ENCODE data around the gene NOM1. TPM values are rescaled to one million over a fixed set of nuclear protein-coding genes. Genes with fewer than 3 reads are reported as not detected.

NOM1 gene
- total RNA-seq, 1 experiment from 2014 or later = 18.4 TPM

DNA sequence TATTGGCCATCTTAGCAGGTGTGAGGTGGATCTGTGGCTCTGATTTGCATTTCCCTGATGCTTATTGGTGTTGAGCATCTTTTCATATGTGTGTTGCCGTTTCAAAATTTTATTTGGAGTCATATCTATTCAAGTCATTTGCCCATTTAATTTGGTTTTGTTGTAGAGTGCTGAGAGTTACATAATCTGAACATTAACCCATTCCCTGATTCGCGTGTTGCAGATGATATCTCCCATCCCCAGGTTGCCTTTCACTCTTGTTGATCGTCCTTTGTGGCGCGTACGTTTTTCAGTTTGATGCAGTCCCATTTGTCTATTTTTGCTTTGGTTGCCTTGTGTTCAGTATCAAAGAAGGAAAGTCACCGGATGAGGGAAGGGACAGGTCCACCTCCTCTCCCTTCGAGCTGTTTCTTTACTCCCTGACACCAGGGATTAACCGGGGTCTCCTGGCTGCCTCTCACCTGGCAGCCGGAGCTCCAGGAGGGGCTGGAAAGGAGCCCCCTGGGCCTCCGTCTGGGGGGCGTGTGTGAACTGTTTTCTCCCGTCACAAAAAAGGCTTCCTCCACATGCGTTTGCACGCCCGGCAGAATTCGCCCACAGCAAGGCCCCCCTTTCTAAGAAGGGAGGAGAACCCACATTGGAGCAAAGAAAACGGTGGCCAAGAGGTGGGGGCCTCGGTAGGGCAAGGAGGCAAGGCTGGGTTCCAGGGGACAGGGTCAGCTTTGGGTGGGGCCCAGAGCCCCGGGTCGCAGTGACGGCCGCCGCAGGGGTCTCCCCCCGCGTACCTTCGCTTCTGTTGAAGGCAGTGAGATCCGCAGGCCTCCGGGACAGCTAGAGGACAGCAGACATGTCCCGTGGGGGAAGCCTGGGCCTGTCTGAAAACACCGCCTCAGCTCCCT lies 52.7 kb downstream of the NOM1 start:
- no peaks in the 10 kb centered on the region for H3K27me3 ChIP-seq (ENCODE audit: low read length)
- H3K4me2 ChIP-seq (ENCODE audit: low read depth, low read length, poor library complexity, severe bottlenecking) = no peak overlapping the region
- H3K4me3 ChIP-seq (ENCODE audit: low read length) = no peak overlapping the region
- H3K9ac ChIP-seq (ENCODE audit: low read length) = no peak overlapping the region
- H4K20me1 ChIP-seq (ENCODE audit: insufficient read depth, low read depth, low read length) = 0 out of 2 replicates have a peak, but pooled peaks cover 4% of the 10 kb centered on the region
- H3K79me2 ChIP-seq (ENCODE audit: low read length) = no peaks in the 10 kb centered on the region
- no peaks in the 10 kb centered on the region for H3K9me2 ChIP-seq (replicated peaks; ENCODE audit: insufficient read depth, low read length)
- H3K9me3 ChIP-seq (ENCODE audit: low read length) = no peaks in the 10 kb centered on the region
- no peaks in the 10 kb centered on the region for H3K36me3 ChIP-seq (ENCODE audit: insufficient read depth, low read length)
- H3K27ac ChIP-seq (ENCODE audit: low read length) = no peak overlapping the region
- H3K4me1 ChIP-seq (ENCODE audit: low read length) = peaks cover 13% of the 10 kb centered on the region
- H2AFZ ChIP-seq (ENCODE audit: low read length) = no peak overlapping the region
- no peak for DNase-seq

GRCh38 chr7:157002819-157003421 lies 53.4 kb downstream of the NOM1 start:
- Histone ChIP-seq H3K27me3 (ENCODE audit: low read length) (no peaks in the 10 kb centered on the region), H3K4me3 (ENCODE audit: low read length) (no peak overlapping the region)

DNA sequence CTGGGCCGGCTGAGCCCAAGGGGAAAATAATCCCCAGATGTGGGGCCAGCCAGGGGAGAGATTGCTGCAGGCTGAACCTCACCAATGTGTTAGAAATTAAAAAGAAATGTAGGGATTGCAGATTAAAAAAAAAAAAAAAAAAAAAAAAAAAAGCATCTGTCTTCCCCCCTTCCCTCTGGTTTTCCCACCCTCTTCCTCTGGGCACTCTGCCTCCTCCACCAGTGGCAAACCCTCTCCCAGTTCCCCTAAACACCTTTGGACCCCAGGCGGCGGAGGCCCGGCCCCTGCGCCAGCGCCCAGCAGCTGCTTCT lies 53.9 kb downstream of the NOM1 start:
- Histone ChIP-seq H2AFZ (ENCODE audit: low read length) (no peak overlapping the region), H3K9ac (ENCODE audit: low read length) (no peak overlapping the region), H3K27me3 (ENCODE audit: low read length) (no peaks in the 10 kb centered on the region), H3K4me3 (ENCODE audit: low read length) (no peak overlapping the region), H3K4me1 (ENCODE audit: low read length) (peaks cover 1% of the 10 kb centered on the region; the same call in 1 of the 2 replicates), H3K27ac (ENCODE audit: low read length) (no peak overlapping the region), H3K36me3 (ENCODE audit: insufficient read depth, low read length) (no peaks in the 10 kb centered on the region), H3K9me3 (ENCODE audit: low read length) (no peaks in the 10 kb centered on the region), H3K79me2 (ENCODE audit: low read length) (no peaks in the 10 kb centered on the region), H4K20me1 (ENCODE audit: insufficient read depth, low read depth, low read length) (peaks cover 4% of the 10 kb centered on the region; the same call in 1 of the 2 replicates), H3K9me2 (replicated peaks; ENCODE audit: insufficient read depth, low read length) (no peaks in the 10 kb centered on the region), H3K4me2 (ENCODE audit: low read depth, low read length, poor library complexity, severe bottlenecking) (no peak overlapping the region)
- DNase-seq = no peak

More at GRCh38 chr7:157002819-157003421, 53.4 kb downstream of the NOM1 start:
- no peaks in the 10 kb centered on the region for H3K9me3 ChIP-seq (ENCODE audit: low read length)
- H3K9ac ChIP-seq (ENCODE audit: low read length) = no peak overlapping the region
- H3K36me3 ChIP-seq (ENCODE audit: insufficient read depth, low read length) = no peaks in the 10 kb centered on the region
- no peaks in the 10 kb centered on the region for H3K9me2 ChIP-seq (replicated peaks; ENCODE audit: insufficient read depth, low read length)
- H3K4me2 ChIP-seq (ENCODE audit: low read depth, low read length, poor library complexity, severe bottlenecking) = no peak overlapping the region
- H3K79me2 ChIP-seq (ENCODE audit: low read length) = no peaks in the 10 kb centered on the region
- DNase-seq = no peak
- peaks cover 6% of the 10 kb centered on the region for H3K4me1 ChIP-seq (ENCODE audit: low read length)
- peaks cover 4% of the 10 kb centered on the region; the same call in 1 of the 2 replicates for H4K20me1 ChIP-seq (ENCODE audit: insufficient read depth, low read depth, low read length)
- H2AFZ ChIP-seq (ENCODE audit: low read length) = no peak overlapping the region
- H3K27ac ChIP-seq (ENCODE audit: low read length) = no peak overlapping the region

- DNase-seq = no peak
- no peaks in the 10 kb centered on the region for H3K9me3 ChIP-seq (ENCODE audit: low read length)
Observed at GRCh38 chr7:157003756-157004520, 54.4 kb downstream of the NOM1 start.

GRCh38 chr7:157004521-157005455 lies 55.3 kb downstream of the NOM1 start:
- H4K20me1 ChIP-seq (ENCODE audit: insufficient read depth, low read depth, low read length) = peaks cover 4% of the 10 kb centered on the region; the same call in 1 of the 2 replicates
- no peak overlapping the region for H3K4me2 ChIP-seq (ENCODE audit: low read depth, low read length, poor library complexity, severe bottlenecking)
- H3K27me3 ChIP-seq (ENCODE audit: low read length) = no peaks in the 10 kb centered on the region
- no peaks in the 10 kb centered on the region for H3K9me3 ChIP-seq (ENCODE audit: low read length)
- H3K79me2 ChIP-seq (ENCODE audit: low read length) = no peaks in the 10 kb centered on the region
- H3K4me3 ChIP-seq (ENCODE audit: low read length) = no peak overlapping the region
- H3K36me3 ChIP-seq (ENCODE audit: insufficient read depth, low read length) = no peaks in the 10 kb centered on the region
- H3K27ac ChIP-seq (ENCODE audit: low read length) = no peak overlapping the region
- no peak for DNase-seq
- H3K9ac ChIP-seq (ENCODE audit: low read length) = no peak overlapping the region
- no peak overlapping the region for H2AFZ ChIP-seq (ENCODE audit: low read length)
- no peaks in the 10 kb centered on the region for H3K4me1 ChIP-seq (ENCODE audit: low read length)
- H3K9me2 ChIP-seq (replicated peaks; ENCODE audit: insufficient read depth, low read length) = no peaks in the 10 kb centered on the region

More at GRCh38 chr7:157003756-157004520, 54.4 kb downstream of the NOM1 start:
- Histone ChIP-seq H2AFZ (ENCODE audit: low read length) (no peak overlapping the region), H3K27me3 (ENCODE audit: low read length) (no peaks in the 10 kb centered on the region), H3K36me3 (ENCODE audit: insufficient read depth, low read length) (no peaks in the 10 kb centered on the region), H3K9me2 (replicated peaks; ENCODE audit: insufficient read depth, low read length) (no peaks in the 10 kb centered on the region), H3K4me2 (ENCODE audit: low read depth, low read length, poor library complexity, severe bottlenecking) (no peak overlapping the region), H4K20me1 (ENCODE audit: insufficient read depth, low read depth, low read length) (peaks cover 4% of the 10 kb centered on the region; the same call in 1 of the 2 replicates), H3K79me2 (ENCODE audit: low read length) (no peaks in the 10 kb centered on the region), H3K27ac (ENCODE audit: low read length) (no peak overlapping the region), H3K9ac (ENCODE audit: low read length) (no peak overlapping the region), H3K4me1 (ENCODE audit: low read length) (no peaks in the 10 kb centered on the region), H3K4me3 (ENCODE audit: low read length) (no peak overlapping the region)

- Histone ChIP-seq H3K27me3 (ENCODE audit: low read length) (no peaks in the 10 kb centered on the region), H3K9me2 (replicated peaks; ENCODE audit: insufficient read depth, low read length) (no peaks in the 10 kb centered on the region), H3K27ac (ENCODE audit: low read length) (no peak overlapping the region), H3K4me1 (ENCODE audit: low read length) (no peaks in the 10 kb centered on the region), H4K20me1 (ENCODE audit: insufficient read depth, low read depth, low read length) (peaks cover 4% of the 10 kb centered on the region; the same call in 1 of the 2 replicates), H3K79me2 (ENCODE audit: low read length) (no peaks in the 10 kb centered on the region), H3K36me3 (ENCODE audit: insufficient read depth, low read length) (no peaks in the 10 kb centered on the region), H3K9me3 (ENCODE audit: low read length) (no peaks in the 10 kb centered on the region), H3K4me3 (ENCODE audit: low read length) (no peak overlapping the region), H3K4me2 (ENCODE audit: low read depth, low read length, poor library complexity, severe bottlenecking) (no peak overlapping the region), H3K9ac (ENCODE audit: low read length) (no peak overlapping the region), H2AFZ (ENCODE audit: low read length) (no peak overlapping the region)
- DNase-seq = no peak
Observed at GRCh38 chr7:157005456-157006204, 56.1 kb downstream of the NOM1 start.

- no peak overlapping the region for H3K9ac ChIP-seq (ENCODE audit: low read length)
- H3K36me3 ChIP-seq (ENCODE audit: insufficient read depth, low read length) = no peaks in the 10 kb centered on the region
- H3K4me3 ChIP-seq (ENCODE audit: low read length) = no peak overlapping the region
- peaks cover 4% of the 10 kb centered on the region; the same call in 1 of the 2 replicates for H4K20me1 ChIP-seq (ENCODE audit: insufficient read depth, low read depth, low read length)
- H3K79me2 ChIP-seq (ENCODE audit: low read length) = no peaks in the 10 kb centered on the region
- H3K9me3 ChIP-seq (ENCODE audit: low read length) = no peaks in the 10 kb centered on the region
- H3K4me1 ChIP-seq (ENCODE audit: low read length) = peaks cover 6% of the 10 kb centered on the region
- H3K27me3 ChIP-seq (ENCODE audit: low read length) = no peaks in the 10 kb centered on the region
- H3K9me2 ChIP-seq (replicated peaks; ENCODE audit: insufficient read depth, low read length) = no peaks in the 10 kb centered on the region
- no peak for DNase-seq
- no peak overlapping the region for H3K4me2 ChIP-seq (ENCODE audit: low read depth, low read length, poor library complexity, severe bottlenecking)
- no peak overlapping the region for H2AFZ ChIP-seq (ENCODE audit: low read length)
- H3K27ac ChIP-seq (ENCODE audit: low read length) = no peak overlapping the region
Observed at GRCh38 chr7:157006205-157006747, 56.8 kb downstream of the NOM1 start.
